Lower lobe of right lung (tissue), 2 donors: ENCODE measurements around the gene CEP170B. TPM values are rescaled to one million over a fixed set of nuclear protein-coding genes. Genes with fewer than 3 reads are reported as not detected.

Experiments used
- ATAC-seq, 2 donors: fragments of 200-7000 bp; cut with Tn5 transposase; one replicate each; pipeline ENCODE4 v1.9.1; 2020 to 2022; ENCODE audit warnings: mild to moderate bottlenecking in 2 of 2, moderate library complexity in 2 of 2
- DNase-seq: peaks from one replicate; pipeline ENCODE4 v3.0.0-alpha.2; 2020
- H3K27ac ChIP-seq: fragments of 200-600 bp; one replicate; pipeline ENCODE4 v1.8.0; 2022
- H3K27me3 ChIP-seq: fragments of 200-600 bp; one replicate; pipeline ENCODE4 v1.8.0; 2022; ENCODE audit warnings: low read depth
- H3K36me3 ChIP-seq: fragments of 200-600 bp; one replicate; pipeline ENCODE4 v1.8.0; 2022; ENCODE audit warnings: mild to moderate bottlenecking
- H3K4me1 ChIP-seq: fragments of 200-600 bp; one replicate; pipeline ENCODE4 v1.8.0; 2022
- H3K4me3 ChIP-seq: fragments of 200-600 bp; one replicate; pipeline ENCODE4 v1.8.0; 2022; ENCODE audit warnings: mild to moderate bottlenecking
- H3K9me3 ChIP-seq: fragments of 200-600 bp; one replicate; pipeline ENCODE4 v1.8.0; 2022
- CTCF ChIP-seq: fragments of 200-600 bp; IDR thresholded peaks from one replicate; pipeline ENCODE4 v1.8.0; 2022; ENCODE audit warnings: antibody characterized with exemption, mild to moderate bottlenecking
- intact Hi-C: fragments of 100-400 bp; cut with DNase I; formaldehyde crosslinking; loops from one replicate; pipeline ENCODE4 v1.11.0; 2022
- total RNA-seq: library from RNA; stranded (reverse); fragmentation: NEBNext Ultra II Directional; extraction: Animal tissue kit (Norgen Biotek cat#: 25700); gene quantifications from one replicate; pipeline ENCODE4 v1.2.1, GENCODE V29; 2021
- donor health status: DM: no; HTN: yes; CAD: no; lungs with severe emphysema.

Gene CEP170B
- total RNA-seq, 1 donor from 2014 or later, result 24.7 TPM

GRCh38 chr14:104874571-104875411, 9.7 kb downstream of the CEP170B start:
- Histone ChIP-seq H3K27me3 (no peaks in the 10 kb centered on the region), H3K36me3 (peaks cover 15% of the 10 kb centered on the region), H3K27ac (no peak overlapping the region), H3K9me3 (no peaks in the 10 kb centered on the region), H3K4me3 (no peak overlapping the region), H3K4me1 (peaks cover 6% of the 10 kb centered on the region)
- no peak for DNase-seq
- no peak for TF ChIP-seq CTCF
- ATAC-seq, result no peak
- intact Hi-C loops, result no loop called here

DNA sequence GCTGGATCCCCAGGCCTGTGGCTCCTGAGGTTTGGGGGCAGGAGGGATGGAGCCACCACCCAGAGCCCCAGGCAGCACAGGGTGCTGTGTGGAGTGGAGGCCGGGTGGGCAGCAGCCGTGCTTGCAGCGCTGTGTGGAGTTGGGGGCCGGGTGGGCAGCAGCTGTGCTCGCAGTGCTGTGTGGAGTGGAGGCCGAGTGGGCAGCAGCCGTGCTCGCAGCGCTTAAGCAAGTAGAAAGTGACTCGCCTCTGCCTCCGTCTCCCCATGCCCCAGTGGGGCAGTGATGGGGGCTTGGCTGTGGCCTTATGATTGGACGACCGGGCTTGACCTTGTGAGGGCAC, 10.3 kb downstream of the CEP170B start:
- TF ChIP-seq CTCF, result no peak

DNA sequence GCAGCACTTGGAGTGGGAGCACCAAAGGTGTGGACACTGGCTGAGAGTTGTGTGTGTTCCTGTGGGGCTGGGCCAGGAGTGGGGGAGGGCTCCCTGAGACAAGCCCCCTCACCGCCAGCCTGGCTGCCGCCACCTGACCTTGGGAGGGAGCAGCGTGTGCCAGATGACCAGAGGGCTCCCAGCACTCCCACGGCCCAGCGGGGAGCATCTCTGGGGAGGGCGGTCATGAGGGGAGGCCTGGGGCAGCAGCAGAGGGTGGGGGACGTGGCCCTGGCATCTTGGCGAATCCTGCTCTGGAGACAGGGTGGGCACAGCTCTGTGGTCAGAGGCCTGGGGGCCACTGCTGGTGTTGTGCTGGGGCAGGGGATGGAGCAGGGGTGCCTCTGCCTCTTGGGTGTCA, 10.7 kb downstream of the CEP170B start:
- Histone ChIP-seq H3K27ac (no peak overlapping the region), H3K9me3 (no peaks in the 10 kb centered on the region), H3K4me3 (no peak overlapping the region), H3K36me3 (peaks cover 24% of the 10 kb centered on the region), H3K27me3 (no peaks in the 10 kb centered on the region), H3K4me1 (peaks cover 6% of the 10 kb centered on the region)
- no peak for DNase-seq
- intact Hi-C loops, result no loop called here
- ATAC-seq, result no peak
- no peak for TF ChIP-seq CTCF

More for the DNA sequence above, 10.3 kb downstream of the CEP170B start:
- Histone ChIP-seq H3K4me1 (peaks cover 6% of the 10 kb centered on the region), H3K27me3 (no peaks in the 10 kb centered on the region), H3K9me3 (no peaks in the 10 kb centered on the region), H3K4me3 (no peak overlapping the region), H3K27ac (no peak overlapping the region), H3K36me3 (peaks cover 20% of the 10 kb centered on the region)
- no peak for DNase-seq
- no peak for ATAC-seq
- intact Hi-C loops, result no loop called here

DNA sequence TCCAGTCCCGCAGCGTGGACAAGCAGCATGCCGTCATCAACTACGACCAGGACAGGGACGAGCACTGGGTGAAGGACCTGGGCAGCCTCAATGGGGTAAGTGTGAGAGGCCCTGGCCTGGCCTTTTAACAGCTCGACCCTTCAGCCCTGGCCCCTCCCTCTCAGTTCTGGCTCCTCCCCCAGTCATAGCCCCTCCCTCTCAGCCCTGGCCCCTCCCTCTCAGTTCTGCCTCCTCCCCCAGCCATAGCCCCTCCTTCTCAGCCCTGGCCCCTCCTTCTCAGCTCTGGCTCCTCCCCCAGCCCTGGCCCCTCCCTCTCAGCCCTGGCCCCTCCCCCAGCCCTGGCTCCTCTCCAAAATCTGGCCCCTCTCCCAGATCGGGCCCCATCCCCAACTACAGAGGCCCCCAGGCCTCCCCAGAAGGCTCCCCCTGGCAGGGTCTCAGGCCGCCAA, 11.2 kb downstream of the CEP170B start:
- H3K4me1 ChIP-seq, result peaks cover 6% of the 10 kb centered on the region
- peak; percentile 64 to 68 for ATAC-seq
- no peak overlapping the region for H3K27ac ChIP-seq
- intact Hi-C loops, result no loop called here
- H3K9me3 ChIP-seq, result no peaks in the 10 kb centered on the region
- no peaks in the 10 kb centered on the region for H3K27me3 ChIP-seq
- H3K4me3 ChIP-seq, result no peak overlapping the region
- H3K36me3 ChIP-seq, result peaks cover 25% of the 10 kb centered on the region
- TF ChIP-seq CTCF, result no peak
- DNase-seq, result no peak

GRCh38 chr14:104877066-104877805, 12.2 kb downstream of the CEP170B start:
- Histone ChIP-seq H3K27me3 (no peaks in the 10 kb centered on the region), H3K4me3 (no peak overlapping the region), H3K9me3 (no peaks in the 10 kb centered on the region), H3K27ac (no peak overlapping the region), H3K4me1 (peaks cover 6% of the 10 kb centered on the region), H3K36me3 (peaks cover 25% of the 10 kb centered on the region)
- DNase-seq (peak; percentile 35), ATAC-seq (no peak)
- no peak for TF ChIP-seq CTCF
- intact Hi-C loops, result no loop called here
